Lung microvascular endothelial cell (primary cell): ENCODE data around the gene ADARB2. TPM values are rescaled to one million over a fixed set of nuclear protein-coding genes. Genes with fewer than 3 reads are reported as not detected.
"Not testable (repeated sequence)": the region's sequence is repeated elsewhere in the genome, so short reads cannot be mapped to it uniquely, and the experiment has no call there.

ENCODE experiments used
- DNase-seq, 2 donors: peaks; one replicate each; pipeline versions ENCODE4 v3.0.0 to v3.0.0-alpha.2; 2010; ENCODE audit warnings: low read depth in 2 of 2
- total RNA-seq: library from RNA; depleted of rRNA; stranded (reverse); fragments of >200 nt; gene quantifications from 2 replicates; pipeline ENCODE4 v1.2.1, GENCODE V29; 2014

The ADARB2 gene
- total RNA-seq, 1 donor from 2014 or later = 2.0 TPM

DNA sequence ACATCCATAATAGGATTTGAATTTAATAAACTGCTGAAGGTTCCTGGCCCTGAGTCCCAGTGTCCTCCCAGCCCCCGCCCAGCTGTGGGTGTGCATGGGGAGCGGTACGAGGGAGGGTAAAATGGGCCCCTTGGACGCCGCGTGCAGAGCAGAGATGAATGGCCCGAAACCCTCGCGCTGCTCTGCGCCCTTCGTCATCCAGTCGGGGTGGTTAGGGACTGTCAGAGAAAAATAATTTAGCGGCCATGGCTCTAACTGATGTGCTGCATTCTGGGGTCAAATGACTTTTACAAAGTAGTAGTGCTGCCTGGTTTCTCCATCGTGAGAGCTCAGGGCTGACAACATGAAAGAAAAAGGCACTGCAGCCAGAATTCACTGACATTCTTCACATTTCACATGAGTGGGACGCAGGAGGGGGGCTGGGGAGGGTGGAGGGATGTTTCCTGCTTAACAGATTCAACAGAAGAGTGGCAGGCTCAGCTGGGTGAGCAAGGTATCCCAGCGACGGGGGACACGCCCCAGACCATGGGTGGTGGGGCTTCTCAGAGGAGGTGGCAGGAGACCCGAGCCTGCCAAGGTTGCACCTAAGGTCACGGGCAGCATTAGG, 376.7 kb downstream of the ADARB2 start:
- no peak for DNase-seq

DNA sequence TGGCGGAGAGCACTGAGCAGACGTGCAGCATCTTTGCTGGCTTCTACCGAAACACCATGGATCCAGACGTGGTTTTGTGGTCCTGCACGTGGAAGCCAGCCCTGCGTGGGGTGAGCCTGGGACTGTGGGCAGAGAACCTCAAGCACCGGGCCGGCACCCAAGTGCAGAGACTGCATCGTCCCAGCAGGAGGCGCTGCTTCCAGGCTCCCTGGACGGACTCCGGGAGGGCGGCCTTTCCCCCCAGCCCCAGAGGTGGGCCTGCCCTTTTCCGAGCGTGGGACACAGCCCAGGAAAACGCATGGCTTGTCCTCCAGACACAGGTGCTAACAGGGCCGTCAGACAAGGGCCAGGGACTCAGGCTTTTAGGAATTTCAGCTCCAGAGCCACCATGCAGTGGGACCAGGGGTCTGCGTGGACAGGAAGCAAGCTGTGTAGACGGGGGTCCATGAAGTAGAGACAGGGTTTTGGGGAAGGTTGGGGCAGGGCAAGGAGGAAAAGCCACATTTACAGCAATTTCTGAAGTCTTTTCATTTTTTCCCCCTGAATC, 377.2 kb downstream of the ADARB2 start:
- DNase-seq = no peak

DNA sequence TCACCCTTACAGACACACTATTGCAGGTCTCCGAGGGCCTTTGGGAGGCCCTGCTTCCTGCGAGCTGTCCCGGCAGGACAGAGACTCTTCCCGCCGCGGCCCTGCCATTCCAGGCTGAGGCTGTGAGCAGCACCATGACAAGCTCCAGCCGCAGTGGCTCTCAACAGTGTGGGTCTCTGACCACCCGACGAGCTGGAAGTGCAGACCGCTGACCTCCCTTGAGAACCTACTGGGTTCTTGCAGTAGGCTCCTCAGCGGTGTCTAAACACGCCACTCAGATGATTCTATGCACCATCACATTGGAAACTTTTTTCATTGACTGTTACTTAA, 377.7 kb downstream of the ADARB2 start:
- no peak for DNase-seq

DNA sequence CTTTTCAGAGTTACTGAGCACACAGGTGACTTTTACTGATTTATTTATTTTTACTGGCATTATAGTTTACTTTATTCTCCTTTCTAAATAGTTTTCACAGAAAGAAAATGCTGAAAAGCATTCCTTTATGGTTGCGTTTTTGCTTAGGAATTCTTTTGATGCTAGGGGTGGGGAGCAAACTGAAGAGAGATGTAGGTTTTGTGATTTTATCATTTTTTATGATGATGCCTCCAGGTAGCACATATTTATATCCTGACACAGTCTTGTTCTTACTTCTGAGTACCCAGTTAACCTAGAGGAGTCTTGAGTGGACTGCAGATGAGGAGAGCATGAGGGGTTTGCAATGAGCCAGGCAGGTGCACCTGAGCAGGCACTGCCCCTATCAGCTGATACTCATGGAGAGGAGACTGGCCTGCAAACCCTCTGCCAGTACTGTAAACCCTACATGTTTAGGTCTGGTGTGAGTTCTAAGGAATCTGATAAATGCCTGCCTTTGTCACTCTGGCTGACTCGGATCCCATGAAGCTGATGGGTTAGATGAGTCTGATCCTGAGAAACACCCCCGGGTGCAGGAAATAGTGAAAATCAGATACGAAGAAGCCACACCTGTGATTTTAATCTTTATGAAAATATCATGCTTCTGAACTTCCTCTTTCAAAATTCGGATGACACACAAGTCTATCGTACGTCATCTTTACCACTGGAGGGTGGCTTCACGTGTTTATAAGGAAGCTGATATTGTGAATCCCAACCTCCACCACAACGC, 378.3 kb downstream of the ADARB2 start:
- no peak for DNase-seq

DNA sequence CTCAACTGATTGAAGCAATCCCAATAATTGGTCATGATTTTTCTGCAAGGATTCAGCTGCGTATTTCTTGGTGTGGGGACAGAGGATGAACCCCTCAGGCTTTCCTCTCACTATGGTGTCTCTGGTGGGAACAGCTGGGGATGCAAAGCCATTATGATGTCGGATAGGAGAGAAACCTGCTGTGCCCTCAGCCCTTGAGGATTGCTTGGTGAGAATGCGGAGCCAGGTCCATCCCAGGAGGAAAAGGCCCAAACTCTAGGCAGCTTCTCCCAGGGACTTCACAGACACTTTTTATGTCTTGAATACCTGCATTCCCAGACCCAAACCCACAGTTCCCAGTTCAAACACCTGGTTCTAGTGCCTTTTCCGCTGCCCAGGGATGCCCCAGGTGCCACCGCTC, 379.2 kb downstream of the ADARB2 start:
- DNase-seq = no peak

DNA sequence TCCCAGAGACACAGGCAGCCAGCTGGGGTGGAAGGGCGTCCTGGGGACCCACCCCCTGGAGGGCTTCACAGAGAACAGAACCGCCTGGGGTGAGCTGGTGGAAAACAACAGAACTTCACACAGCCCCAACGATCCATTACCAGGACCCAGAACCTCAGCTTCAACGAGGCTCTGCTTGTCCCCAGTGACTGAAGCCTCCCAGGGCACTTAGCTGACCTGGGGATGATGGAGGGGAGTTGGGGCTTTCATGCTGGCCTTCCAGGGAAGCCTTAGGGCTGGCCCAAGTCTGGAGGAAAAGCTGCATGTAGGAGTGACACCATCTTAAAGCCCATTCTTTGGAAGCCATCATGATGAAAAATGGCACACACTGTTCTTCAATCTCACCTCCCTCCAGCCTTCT, 381.0 kb downstream of the ADARB2 start:
- DNase-seq = no peak

DNA sequence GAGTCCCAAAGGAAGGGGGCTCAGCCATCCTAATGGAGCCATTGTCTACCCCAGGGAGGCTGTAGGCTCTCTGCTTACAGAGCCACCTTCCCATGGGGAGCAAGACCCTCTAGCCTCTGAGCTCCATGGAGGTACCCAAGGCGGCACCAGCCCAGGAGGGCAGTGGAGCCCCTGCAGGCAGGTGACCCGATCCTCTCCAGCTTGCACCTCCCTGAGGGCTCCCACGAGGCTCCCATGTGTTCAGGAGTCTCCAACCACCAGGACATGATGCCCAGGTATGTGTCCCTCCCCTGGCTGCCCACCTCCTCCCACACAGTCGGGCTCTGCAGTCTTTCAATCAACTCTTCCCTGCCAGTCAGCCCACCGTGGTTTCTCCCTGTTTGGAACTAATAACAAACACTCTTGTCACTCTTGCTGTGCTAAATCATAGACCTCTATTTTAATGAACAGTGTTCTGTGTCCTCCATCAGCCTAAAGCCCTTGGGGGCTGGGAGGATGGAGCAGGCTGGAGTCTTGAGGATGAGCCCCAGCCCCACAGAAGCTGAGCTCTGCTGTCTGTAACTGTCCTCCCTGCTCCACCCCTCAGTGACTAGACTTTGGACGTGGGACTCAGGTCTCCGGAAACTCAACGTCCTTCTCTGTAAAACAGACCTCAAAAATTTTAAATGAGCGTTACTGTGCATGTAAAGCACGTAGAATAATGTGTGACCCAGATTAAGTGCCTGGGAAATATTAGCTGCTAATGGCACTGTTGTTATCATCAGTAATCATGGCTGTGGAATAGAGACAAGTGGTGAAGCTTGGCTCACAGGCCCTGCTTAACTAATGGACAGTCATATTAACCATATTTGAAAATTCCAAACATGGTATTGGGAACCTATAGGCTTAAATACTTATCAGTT, 382.3 kb downstream of the ADARB2 start:
- DNase-seq = no peak

DNA sequence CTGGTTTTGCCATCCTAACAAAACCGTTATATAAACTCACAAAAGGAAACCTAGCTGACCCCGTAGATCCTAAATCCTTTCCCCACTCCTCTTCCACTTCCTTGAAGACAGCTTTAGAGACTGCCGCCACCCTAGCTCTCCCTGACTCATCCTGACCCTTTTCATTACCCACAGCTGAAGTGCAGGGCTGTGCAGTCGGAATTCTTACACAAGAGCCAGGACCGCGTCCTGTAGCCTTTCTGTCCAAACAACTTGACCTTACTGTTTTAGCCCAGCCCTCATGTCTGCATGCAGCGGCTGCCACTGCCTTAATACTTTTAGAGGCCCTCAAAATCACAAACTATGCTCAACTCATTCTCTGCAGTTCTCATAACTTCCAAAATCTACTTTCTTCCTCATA, 385.0 kb downstream of the ADARB2 start:
- DNase-seq = not testable (repeated sequence)

DNA sequence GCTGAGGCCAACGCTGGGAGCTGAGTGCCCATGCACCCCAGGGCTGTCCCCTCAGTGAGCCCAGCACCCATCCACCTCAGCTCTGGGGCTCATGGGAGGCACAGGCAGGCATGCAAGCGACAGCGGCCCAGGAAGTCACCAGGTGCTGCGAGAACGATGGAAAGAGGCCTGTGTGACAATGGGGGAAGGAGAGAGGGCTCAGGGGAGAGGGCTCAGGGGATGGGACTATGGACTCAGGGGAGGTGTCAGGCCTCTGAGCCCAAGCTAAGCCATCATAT, 388.6 kb downstream of the ADARB2 start:
- no peak for DNase-seq

DNA sequence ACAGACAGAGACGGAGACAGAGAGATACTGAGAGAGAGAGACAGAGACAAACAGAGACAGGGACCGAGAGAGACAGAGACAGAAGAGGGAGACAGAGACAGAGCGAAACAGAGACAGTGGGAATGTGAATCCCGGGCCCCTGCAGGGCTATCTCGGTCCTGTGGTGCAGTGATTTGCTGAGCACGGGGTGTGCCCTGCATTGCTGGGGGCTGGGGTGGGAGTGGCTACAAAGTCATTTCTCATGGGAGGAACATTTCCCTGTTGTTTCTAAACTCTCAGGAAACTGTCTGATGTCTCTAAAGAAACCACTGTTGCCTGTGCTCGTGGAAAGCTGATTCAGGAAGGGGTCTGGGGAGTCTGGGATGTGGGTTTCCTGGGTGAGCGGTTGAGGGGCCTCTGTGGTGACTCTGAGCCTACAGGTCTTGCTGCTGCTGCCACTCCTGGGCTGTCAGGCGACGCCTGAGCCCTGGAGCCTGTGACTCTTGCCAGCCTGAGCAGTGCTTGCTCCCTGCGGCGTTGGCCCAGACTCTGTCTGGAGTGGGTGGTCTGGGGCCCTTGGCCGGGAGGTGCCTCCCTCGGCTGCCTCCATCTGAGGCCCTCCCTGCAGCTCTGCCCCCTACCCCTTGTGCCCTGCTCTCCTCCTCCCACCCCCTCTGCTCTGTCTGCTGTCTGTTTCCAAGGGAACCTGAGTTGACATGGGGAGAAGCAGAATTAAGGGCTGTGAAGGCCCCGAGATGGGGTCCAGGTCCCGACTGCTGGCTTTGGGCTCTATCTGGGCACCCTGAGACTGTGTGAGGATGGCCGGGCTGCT, 389.2 kb downstream of the ADARB2 start:
- no peak for DNase-seq

DNA sequence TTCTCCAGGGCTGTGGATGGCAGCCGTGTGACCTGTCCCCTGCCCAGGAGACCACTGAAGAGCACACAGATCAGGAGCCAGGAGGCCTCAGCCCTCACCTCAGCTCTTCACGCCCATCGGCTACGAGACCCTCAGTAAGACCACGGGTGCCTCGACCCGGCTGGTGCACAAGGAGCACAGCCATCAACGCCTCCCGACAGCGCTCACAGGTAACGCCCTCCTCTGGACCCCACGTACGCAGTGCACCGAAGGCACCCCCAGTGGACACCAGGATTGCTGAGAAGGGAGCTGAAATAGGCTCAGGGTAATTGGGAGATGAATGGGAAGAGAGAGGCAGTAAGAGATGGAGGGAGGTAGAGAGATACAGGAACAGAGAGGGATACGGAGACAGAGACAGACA, 389.8 kb downstream of the ADARB2 start:
- DNase-seq = no peak

DNA sequence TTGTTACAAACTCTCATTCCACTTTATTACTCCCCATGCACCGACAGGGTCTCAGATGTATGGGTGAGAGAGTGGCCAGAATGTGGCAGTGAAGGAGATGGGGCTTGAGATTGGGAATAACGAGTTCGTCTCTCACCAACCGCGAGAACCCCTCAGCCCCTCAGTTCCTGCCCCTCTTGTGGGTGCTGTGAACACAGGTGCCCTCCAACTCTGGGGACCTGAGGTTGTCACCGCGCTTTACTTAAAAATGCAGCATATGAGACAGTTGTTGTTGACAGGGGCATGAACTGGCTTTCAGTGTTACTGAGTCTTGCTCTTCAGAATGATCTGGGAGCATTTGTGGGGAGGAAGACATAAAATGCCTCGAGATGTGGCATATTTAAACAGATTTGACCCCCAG, 391.1 kb downstream of the ADARB2 start:
- DNase-seq = no peak

DNA sequence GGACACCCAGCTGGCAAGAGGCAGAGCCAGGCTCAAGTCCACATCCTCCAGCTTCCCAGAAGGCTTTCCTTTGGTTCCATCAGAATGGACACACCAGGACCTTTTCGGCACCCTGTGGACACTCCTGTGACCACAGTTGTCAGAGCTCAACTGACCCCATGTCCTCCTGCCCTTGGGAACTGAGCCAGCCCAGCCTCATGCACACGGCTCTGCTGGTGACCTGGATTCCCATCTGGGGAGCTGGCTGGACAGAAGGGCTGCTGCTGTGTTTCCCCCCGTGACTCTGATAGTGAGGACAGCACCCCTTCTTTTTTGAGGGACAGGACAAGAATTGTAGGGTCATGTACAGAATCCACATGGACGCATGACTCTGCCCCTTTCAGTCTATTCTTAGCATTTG, 392.0 kb downstream of the ADARB2 start:
- no peak for DNase-seq

DNA sequence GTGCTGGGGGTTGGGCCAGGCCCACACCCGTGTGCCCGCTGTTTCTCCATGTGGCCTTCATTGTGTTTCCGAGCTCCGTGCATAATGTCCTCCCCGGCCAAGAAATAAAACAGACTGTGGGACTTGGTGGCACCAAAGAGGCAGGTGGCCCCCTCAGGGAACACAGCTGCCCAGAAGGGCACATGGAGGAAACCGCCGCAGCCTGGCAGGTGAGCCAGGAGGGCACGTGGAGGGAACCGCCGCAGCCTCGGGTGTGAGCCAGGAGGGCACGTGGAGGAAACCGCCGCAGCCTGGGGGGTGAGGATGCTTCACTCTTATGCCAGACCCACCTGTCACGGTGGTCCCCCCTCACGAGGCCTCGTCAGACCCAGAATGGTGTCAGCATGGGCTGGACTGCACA, 392.5 kb downstream of the ADARB2 start:
- no peak for DNase-seq

DNA sequence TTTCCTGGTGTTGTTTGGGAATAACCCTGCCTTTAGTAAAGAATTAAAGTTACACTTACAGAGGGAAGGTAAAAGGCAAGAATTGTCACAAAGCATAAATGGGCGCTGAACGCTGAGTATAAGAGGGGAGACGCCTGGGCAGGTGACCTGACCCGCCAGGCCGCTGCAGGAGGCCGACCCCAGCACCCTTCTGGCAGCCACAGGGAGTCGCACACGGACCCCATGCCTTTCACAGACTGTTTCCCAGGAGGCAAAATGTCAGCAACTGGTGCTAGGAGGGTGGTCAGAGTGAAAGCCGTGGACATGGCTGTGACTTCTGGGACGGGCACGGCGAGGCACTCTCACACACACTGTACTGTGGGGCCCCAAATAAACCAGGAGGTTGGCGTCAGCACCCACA, 392.9 kb downstream of the ADARB2 start:
- DNase-seq = no peak

DNA sequence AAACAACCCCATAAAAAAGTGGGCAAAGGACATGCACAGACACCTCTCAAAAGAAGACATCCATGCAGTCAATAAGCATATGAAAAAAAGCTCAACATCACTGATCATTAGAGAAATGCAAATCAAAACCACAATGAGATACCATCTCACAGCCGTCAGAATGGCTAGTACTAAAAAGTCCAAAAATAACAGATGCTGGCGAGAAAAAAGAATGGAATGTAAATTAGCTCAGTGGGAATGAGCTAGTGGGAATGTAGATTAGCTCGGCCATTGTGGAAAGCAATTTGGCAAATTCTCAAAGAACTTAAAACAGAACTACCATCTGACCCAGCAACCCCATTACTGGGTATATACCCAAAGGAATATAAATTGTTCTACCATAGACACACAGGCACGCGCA, 394.1 kb downstream of the ADARB2 start:
- DNase-seq = no peak

DNA sequence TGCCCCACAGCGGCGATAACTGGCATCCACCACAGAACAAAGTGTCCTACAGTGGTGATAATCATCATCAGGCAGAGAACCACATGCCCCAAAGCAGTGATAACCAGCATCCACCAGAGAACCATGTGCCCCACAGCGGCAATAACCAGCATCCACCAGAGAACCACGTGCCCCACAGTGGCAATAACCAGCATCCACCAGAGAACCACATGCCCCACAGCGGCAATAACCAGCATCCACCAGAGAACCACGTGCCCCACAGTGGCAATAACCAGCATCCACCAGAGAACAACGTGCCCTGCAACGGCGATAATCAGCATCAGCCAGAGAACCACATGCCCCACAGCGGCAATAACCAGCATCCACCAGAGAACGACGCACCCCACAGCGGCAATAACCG, 396.3 kb downstream of the ADARB2 start:
- DNase-seq = not testable (repeated sequence)

DNA sequence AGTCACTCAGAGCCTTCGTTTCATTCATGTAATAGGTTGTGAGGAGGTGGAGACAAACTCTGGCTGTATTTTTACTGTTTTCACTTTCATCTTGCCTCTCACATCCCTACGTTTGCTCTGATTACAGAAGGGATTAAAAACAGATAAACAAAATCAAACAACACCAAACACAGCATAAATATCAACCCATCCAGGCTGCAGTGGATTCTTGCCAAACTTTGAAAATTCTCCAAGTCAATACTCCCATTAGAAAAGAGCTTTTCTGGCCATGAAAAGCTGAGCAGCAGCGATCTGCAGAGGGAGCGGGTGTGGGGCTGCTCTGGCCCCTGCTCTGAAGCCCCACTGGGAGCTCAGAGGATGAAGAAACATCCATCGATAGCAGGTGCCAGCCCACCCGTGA, 397.9 kb downstream of the ADARB2 start:
- no peak for DNase-seq

DNA sequence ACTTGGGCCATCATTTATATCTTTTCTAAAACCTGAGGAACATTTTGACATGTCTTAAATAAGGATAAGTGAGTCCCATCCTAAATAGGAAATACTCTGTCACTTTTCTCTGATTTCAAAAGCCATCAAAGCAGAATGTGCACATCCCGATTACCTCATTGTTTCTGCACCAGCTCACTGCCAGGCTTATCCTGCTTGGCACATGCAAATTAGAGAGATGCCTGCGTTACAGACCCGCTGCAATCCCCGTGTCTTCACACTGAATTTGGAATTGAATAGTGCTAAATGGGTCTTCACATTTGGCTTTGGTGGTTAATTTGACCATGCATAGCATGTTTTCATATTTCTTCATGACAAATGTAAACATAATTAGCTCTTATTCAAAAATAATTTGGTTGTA, 401.7 kb downstream of the ADARB2 start:
- DNase-seq = no peak

DNA sequence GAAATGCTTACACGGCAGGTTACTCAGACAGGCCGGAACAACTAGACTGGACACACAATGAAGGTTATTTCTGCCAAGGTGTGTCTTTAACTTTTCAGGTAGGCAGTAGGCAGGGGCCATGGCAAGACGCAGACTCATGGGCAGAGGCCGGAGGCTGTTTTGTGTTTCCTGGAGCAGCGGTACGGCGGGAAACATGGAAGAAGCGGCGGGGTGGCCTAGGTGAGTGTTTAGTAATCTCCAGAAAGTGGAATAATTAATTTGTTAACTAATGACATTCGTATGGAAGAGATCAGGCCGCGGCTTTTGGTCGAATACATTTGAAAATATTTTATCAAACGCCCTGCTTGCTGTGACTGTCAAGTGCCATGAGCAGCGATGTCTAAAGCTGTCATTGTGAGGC, 403.3 kb downstream of the ADARB2 start:
- no peak for DNase-seq

DNA sequence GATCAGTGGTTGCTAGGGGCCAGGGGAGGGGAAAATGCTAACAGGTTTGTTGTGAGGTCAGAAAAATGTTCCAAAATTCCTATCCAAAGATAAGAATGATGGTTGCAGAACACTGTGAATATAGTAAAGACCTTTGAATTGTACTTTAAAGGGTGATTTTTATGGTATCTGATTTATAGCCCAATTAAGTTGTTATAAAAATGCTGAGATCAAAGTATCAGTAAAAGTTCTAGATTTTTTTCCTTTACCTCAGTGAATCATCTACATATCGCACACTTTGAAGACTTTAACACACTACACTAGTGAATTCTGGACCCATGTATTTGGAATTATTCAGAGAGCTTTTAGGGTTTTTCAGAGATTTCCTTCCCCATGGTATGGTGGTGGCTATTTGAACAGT, 405.8 kb downstream of the ADARB2 start:
- no peak for DNase-seq

DNA sequence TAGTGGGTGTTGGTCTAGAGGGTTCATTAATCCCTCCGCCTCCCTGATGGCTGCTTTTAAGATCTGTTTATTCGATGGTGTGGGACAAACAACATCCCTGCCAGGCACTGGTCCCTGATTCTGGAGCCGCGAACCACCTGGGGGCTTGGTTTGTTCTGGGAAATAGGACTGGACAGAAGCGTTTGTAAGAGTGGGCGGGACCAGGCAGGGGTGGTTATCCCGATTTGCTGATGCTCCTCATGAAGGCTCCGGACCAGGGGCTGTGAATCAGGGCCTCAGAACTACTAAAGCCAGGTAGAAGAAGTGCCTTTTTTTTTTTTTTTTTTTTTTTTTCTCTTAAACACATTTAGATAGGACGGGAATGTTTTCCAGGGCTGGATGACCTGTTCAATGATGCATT, 407.7 kb downstream of the ADARB2 start:
- no peak for DNase-seq
